ENCODE measurements around the gene SIL1.

The SIL1 gene

DNA sequence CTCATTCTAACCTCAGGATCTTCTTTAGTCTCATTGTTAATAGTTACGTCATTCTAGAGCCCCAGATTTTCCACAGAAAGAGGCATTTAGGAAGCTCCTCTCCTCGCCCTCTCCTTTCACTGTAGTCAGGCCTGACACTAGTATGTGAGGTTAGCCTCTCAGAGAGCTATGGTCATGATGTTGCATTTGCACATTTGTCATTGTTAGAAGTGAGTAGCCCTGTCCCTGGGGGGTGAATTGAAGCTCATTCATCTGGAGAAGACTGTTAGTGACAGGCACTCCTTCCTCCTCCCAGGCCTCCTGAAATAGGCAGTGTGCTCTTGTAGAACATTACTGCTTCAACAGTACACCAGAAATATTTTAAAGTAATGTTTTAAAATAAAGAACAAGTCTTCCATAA lies 296.5 kb downstream of the SIL1 start:
- no peak for DNase-seq

DNA sequence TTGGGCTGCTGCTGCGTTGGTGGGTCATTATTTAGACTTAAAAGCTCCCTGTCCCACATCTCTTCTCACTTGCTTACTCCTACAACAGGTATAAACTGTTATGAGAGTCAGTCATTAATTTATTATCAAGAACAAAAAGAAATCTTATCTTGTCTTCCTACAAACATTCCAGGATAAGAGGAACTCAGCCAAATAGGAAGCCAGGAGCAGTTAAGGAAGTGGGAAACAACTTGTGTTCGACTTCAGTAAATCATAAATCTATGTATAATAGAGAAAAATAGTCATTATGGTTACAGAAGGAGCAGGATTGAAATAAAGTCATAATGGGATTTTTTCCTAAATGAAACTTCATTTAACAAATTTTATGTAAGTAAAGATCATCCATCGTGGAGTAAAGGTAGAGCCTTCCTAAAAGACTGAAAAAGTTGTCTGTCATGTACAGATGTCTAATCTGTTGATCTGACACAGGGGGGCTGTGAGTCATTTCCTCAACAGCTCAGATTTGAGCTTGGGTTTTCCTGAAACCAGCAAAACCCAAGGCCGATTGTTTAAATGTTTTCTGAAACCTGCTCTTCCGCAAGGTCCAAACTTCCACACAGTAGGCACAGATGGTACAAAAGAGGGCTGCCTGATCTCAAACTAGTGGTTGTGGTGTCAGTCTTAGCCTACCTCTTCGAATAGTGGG lies 297.7 kb downstream of the SIL1 start:
- no peak for DNase-seq

DNA sequence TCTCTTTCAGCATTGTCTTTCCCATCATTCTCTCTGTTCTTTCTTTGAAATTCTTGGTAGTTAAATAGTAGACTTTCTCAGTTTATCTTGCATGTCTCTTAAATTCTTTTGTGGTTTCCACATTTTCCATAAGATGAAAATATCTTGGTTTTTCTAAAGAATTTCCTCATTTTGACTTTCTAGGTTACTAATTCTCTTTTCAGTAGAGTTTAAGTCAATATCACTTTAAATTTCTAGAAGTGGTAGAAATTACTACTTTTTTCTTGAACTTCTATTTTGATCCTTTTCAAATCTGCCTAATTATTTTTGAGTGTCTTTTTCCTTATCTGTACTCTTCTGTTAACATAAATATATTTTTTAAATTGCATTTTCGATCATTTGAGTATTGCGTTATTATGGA lies 299.4 kb downstream of the SIL1 start:
- no peak for DNase-seq

DNA sequence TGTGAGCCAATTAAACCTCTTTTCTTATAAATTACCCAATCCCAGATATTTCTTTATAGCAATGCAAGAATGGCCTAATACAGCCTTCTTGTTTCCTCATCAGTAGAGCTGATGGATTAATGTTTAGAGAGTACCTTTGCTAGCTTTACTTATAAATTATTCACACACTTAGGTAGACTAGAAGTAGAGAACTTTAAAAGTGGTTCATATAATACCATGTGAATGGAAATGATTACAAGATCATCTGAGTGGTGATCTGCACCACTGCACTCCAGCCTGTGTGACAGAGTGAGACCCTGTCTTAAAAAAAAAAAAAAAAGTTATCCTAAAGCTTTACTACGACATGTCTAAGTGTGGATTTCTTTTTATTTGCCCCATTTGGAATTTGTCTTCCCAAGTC lies 299.9 kb downstream of the SIL1 start:
- DNase-seq: no peak

Data from NCI-H2107 (cell line).